Measurements from ENCODE around the gene CASZ1.

Gene CASZ1

DNA sequence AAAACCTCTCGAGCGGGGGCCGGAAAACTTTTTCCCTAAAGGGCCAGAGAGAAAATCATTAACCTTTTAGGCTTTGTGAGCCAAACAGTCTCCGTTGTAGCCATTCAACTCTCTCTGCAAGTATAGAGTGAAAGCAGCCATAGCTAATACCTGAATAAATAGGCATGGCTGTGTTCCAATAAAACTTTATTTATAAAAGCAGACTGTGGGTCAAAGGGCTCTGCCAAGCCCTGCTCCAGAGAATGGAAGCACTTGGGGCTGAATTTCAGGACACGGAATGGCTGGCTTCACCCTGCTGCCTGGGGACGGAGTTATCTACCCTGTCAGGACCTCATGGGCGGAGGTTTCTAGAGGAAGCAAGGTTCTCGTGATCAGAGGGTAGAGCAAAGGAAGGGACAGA lies 92.7 kb downstream of the CASZ1 start:
- Histone ChIP-seq H3K4me1 (ENCODE audit: insufficient read depth, low read length) (peaks cover 11% of the 10 kb centered on the region; the same call in 1 of the 2 replicates), H3K36me3 (ENCODE audit: insufficient read depth, low read length) (no peaks in the 10 kb centered on the region), H3K9ac (ENCODE audit: low read depth, low read length) (no peak overlapping the region), H3K9me3 (ENCODE audit: control insufficient read depth, insufficient read depth, low read length) (no peaks in the 10 kb centered on the region)

DNA sequence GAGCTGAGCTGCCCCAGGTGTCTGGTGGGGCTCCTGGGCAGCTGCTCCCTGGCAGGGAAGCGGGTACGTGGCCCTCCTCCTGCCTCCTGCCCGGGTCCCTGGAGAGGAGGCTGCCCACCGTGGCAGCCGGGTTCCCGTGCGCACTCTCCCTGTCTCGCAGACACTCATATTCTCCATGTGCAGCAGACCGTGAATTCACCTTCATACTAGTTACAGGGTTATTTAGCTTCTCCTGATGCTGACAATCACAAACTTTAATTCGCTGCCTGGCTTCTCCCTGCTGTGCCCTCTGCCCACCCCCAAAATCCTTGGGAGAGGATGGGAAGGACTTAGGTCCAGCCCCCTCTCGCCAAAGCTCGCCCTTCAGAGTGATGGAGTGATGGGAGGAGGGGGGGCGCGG lies 95.3 kb downstream of the CASZ1 start:
- no peaks in the 10 kb centered on the region for H3K36me3 ChIP-seq (ENCODE audit: insufficient read depth, low read length)
- no peaks in the 10 kb centered on the region for H3K9me3 ChIP-seq (ENCODE audit: control insufficient read depth, insufficient read depth, low read length)
- H3K9ac ChIP-seq (ENCODE audit: low read depth, low read length) = no peak overlapping the region
- peaks cover 17% of the 10 kb centered on the region; the same call in 1 of the 2 replicates for H3K4me1 ChIP-seq (ENCODE audit: insufficient read depth, low read length)

DNA sequence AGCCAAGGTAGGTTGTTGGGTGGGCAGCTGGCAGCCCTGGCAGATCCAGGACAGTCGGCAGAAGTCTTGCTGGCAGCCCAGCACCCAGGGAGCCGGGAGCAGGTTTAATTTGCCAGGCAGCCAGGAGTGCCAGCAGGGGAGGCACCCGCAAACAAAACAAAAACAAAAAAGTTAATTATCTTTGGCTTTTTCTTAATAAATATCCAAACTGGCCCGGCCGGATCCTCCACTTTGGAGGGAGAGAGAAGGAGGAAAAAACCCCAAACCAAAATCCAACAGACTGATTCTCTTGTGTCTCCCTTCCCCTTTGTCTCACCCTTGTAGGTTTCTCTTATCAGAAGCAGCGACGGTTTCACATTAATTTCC lies 97.0 kb downstream of the CASZ1 start:
- Histone ChIP-seq H3K4me1 (ENCODE audit: insufficient read depth, low read length) (peaks cover 17% of the 10 kb centered on the region; the same call in 1 of the 2 replicates), H3K36me3 (ENCODE audit: insufficient read depth, low read length) (no peaks in the 10 kb centered on the region), H3K9ac (ENCODE audit: low read depth, low read length) (no peak overlapping the region), H3K9me3 (ENCODE audit: control insufficient read depth, insufficient read depth, low read length) (no peaks in the 10 kb centered on the region)

DNA sequence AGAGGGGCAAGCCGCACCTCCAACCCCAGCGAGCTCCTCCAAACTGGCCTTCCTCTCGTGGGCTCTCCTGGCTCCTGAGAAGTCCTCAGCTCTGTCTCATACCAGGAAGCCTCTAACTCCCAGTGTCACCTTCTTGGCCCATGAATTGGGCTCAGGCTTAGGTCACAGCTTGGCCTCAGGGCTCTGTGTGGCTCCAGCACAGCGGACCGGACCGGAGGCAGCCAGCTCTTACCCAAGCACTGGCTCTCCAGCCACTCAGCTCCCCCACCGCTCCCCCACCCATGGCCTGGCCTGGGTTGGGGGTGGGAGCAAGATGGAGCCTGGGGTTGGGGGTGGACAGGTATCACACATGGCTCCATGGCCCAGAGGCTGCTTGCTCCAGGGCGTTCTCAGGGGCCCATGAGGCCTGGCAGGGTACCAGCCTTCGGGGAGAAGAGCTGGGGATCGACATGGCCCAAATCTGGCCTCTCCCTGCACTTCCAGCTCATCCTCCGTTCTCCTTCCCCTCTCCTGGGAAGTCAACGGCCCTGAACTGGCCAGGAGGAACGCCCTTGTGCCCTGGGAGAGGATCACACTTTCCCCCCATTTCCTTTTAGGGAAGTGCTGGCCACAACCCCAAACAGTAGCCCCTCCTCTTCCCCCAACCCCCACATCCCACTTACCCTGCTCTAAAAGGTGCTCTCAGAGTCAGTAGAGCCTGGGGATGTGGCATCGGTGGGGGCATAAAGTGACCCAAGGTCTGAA lies 97.5 kb downstream of the CASZ1 start:
- Histone ChIP-seq H3K36me3 (ENCODE audit: insufficient read depth, low read length) (no peaks in the 10 kb centered on the region), H3K9ac (ENCODE audit: low read depth, low read length) (no peak overlapping the region), H3K4me1 (ENCODE audit: insufficient read depth, low read length) (peaks cover 14% of the 10 kb centered on the region; the same call in 1 of the 2 replicates), H3K9me3 (ENCODE audit: control insufficient read depth, insufficient read depth, low read length) (no peaks in the 10 kb centered on the region)

DNA sequence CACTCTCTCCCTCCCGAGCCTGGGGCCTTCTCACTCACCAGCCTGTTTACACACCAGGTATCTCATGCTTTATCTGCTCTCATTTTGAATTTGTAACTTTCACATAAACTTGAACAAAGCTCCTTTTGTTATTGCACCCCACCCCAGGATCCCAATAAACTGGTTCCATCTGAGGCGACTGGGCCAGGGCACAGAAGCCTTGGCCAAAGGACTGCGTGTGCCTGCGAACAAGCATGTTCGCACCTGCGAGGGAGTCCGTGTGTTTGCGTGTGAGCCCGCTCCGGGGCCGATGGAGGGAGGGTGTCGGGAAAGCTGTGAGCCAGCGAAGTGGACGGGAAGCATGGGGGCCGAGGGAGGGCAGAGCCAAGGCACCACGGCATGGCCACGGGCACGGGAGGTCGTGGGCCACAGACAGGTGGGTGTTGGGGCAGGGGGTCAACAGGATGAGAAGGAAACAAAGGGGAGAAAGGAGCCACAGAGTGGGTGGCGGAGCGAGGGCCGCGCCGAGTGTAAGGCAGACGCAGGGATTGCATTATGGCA lies 98.8 kb downstream of the CASZ1 start:
- H3K9ac ChIP-seq (ENCODE audit: low read depth, low read length) = no peak overlapping the region
- H3K36me3 ChIP-seq (ENCODE audit: insufficient read depth, low read length) = no peaks in the 10 kb centered on the region
- H3K4me1 ChIP-seq (ENCODE audit: insufficient read depth, low read length) = peaks cover 11% of the 10 kb centered on the region; the same call in 1 of the 2 replicates
- H3K9me3 ChIP-seq (ENCODE audit: control insufficient read depth, insufficient read depth, low read length) = no peaks in the 10 kb centered on the region

DNA sequence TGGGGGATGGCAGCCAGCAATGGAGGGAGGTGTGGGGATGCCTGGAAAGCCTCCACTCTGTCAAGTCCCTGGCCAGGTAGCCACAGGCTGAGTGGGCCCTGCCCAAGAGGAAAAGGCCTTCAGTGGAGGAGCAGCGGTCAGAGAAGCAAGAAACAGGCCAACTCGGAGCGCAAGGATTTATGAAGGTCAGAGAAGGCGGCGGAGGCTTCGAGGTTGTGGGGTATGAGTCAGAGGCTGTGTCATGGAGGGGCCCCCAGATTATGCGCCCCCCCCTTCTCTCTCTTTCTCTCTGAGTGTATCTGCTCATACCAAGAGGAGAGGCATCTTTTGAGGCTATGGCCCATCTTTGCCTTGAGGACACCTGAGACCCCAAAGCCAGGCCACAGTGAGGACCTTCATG lies 99.5 kb downstream of the CASZ1 start:
- Histone ChIP-seq H3K9me3 (ENCODE audit: control insufficient read depth, insufficient read depth, low read length) (no peaks in the 10 kb centered on the region), H3K36me3 (ENCODE audit: insufficient read depth, low read length) (no peaks in the 10 kb centered on the region), H3K9ac (ENCODE audit: low read depth, low read length) (no peak overlapping the region), H3K4me1 (ENCODE audit: insufficient read depth, low read length) (peaks cover 11% of the 10 kb centered on the region; the same call in 1 of the 2 replicates)

DNA sequence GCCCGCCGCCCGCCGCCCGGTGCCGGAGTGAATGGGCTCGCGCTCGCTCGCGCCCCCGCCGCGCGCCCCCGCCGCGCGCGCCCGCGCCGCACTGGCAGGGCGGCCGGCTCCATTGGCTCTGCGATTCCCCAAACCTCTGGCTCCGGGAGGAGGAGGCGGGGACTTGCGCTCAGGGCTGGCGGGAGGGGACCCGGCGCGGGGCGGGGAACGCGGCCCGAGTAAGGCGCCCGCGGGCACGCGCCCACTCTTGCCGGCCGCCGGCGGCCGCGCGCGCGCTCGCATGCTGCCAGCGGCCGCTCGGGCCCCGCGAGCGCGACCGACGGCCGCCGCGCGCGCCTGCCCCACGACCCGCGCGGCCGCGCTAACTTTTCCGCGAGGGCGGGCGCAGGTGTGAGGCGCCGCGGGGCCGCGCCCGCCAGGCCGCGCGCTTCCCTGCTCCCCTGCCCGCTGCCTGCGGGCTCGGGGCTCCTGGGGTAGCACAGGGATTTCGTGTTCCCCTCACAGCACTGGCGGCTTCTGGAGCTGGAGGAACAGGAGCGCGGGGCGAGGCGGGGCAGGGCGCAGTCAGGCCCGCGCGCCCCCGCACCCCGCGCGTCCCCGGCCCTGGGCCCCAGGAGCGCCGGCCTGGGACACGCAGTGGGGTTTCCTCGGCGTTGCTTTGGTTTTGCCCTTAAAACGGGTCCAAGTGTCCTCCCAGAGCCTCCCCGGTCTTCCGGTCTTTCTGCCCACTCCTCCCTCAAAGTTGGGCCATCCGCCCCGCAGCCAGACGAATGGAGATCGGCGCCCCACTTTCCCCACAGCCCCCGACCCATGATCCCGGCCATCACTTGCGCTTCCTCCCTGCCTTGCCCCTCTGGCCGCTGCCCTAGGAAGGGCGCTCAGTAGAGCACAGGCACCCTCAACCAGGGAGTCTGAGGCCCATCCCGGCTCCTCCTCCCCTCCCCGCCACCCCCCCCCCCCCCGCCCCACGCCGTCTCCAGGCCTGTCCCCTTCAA lies 101.5 kb downstream of the CASZ1 start:
- no peaks in the 10 kb centered on the region for H3K9me3 ChIP-seq (ENCODE audit: control insufficient read depth, insufficient read depth, low read length)
- H3K9ac ChIP-seq (ENCODE audit: low read depth, low read length) = peak overlapping the region; percentile 56
- peaks cover 11% of the 10 kb centered on the region; the same call in 1 of the 2 replicates for H3K4me1 ChIP-seq (ENCODE audit: insufficient read depth, low read length)
- no peaks in the 10 kb centered on the region for H3K36me3 ChIP-seq (ENCODE audit: insufficient read depth, low read length)

DNA sequence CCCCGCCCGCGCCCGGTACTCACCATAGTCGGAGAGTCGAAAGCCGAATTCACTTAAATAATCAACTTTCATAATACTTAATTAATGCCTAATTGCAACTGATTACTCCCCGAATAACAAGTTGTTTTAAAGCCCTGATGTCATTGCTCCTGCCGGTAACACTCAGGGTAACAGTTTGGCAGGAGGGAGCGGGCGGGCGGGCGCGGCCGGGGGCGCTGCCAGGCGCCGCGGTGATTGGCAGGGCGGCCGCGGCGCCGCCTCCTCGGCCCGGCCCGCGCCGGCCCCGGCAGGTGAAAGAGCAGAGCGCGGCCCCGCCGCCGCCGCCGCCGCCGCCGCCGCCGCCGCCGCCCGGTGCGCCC lies 102.2 kb downstream of the CASZ1 start:
- H3K9me3 ChIP-seq (ENCODE audit: control insufficient read depth, insufficient read depth, low read length) = no peaks in the 10 kb centered on the region
- peaks cover 10% of the 10 kb centered on the region; the same call in 1 of the 2 replicates for H3K4me1 ChIP-seq (ENCODE audit: insufficient read depth, low read length)
- H3K36me3 ChIP-seq (ENCODE audit: insufficient read depth, low read length) = no peaks in the 10 kb centered on the region
- H3K9ac ChIP-seq (ENCODE audit: low read depth, low read length) = peak overlapping the region; percentile 69; the same call in 1 of the 2 replicates

DNA sequence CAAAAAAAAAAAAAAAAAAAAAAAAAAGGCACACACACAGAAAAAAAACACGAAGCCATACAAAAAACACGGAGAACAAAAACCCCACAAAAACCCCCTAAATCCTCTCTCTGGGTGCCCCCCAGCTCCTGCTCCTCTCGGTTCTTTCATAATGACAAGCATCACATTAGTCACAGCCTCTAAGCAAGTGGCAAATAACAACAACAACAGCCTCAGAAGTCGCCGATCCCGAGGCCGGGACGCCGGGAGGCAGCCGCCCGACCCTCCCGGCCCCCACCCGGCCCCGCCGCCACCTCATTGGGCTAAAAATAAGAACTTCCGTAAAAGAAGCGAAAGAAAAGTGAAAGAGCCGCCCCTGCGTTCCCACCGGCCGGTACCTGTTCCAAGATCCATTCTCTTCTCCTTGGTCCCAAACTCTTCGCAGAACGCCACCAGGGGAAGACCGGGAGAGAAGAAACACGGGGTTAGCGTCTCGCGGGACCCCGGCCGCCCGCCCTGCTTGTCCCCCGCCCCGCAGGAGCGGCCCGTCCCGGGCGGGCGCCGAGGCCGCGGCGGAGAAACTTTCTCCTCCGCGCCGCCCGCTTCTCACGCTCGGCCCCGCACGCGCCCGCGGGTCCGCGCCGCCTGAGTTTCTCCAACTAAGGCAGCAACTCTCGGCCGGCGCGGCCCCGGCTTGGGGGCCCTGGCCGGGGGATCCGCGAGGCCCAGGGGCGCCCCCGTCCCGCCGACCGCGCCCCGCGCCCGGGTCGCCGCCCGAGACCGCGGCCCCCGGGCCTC lies 102.8 kb downstream of the CASZ1 start:
- no peaks in the 10 kb centered on the region for H3K36me3 ChIP-seq (ENCODE audit: insufficient read depth, low read length)
- H3K9me3 ChIP-seq (ENCODE audit: control insufficient read depth, insufficient read depth, low read length) = no peaks in the 10 kb centered on the region
- H3K4me1 ChIP-seq (ENCODE audit: insufficient read depth, low read length) = peaks cover 6% of the 10 kb centered on the region; the same call in 1 of the 2 replicates
- H3K9ac ChIP-seq (ENCODE audit: low read depth, low read length) = peak overlapping the region; percentile 69; the same call in 1 of the 2 replicates

DNA sequence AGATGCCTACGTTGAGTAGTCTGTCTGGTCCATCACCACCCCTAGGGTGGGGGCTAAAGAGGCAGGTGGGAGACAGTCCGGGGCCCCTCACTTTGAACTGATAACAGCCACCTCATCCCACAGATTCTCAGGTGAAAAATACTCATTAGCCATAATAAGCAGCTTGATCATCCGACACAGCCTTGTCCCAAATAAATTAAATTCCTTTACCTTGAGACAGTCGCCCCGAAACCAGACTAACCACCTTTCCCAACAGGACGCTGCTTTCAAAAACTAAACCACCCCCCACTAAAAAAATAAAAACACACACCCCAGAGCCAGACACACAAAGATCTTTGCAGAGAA lies 103.3 kb downstream of the CASZ1 start:
- no peaks in the 10 kb centered on the region for H3K9me3 ChIP-seq (ENCODE audit: control insufficient read depth, insufficient read depth, low read length)
- H3K4me1 ChIP-seq (ENCODE audit: insufficient read depth, low read length) = 0 out of 2 replicates have a peak, but pooled peaks cover 4% of the 10 kb centered on the region
- H3K36me3 ChIP-seq (ENCODE audit: insufficient read depth, low read length) = no peaks in the 10 kb centered on the region
- H3K9ac ChIP-seq (ENCODE audit: low read depth, low read length) = peak overlapping the region; percentile 69; the same call in 1 of the 2 replicates

DNA sequence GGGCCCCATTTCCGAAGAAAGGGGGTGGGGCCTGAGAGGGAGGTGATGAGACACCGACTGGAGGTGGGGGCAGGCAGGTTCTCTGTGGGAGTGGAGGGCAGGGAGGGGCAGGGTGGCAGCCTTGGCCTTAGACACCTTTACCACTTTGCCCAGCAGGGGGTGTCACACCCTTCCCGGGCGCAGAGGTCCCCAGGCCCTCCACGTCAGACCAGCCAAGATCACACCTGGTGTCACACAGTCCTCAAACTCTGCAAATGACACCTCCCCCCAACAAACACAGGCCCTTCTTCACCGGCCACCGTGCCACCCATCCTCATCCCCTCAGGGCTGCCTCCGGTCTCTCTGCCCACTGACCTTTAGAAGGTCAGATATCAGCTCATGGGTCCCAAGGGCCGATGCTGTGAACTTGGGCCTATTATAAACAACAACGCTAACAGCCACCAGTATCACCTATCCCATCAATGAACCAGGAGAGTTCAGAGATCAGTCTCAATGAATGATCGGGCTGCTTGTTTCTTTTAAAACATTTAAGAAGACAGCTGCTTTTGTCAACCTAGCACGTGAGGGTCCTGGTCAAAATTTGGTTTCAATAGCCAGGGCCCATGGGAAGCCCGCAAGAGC lies 103.9 kb downstream of the CASZ1 start:
- 0 out of 2 replicates have a peak, but pooled peaks cover 4% of the 10 kb centered on the region for H3K4me1 ChIP-seq (ENCODE audit: insufficient read depth, low read length)
- H3K36me3 ChIP-seq (ENCODE audit: insufficient read depth, low read length) = no peaks in the 10 kb centered on the region
- H3K9me3 ChIP-seq (ENCODE audit: control insufficient read depth, insufficient read depth, low read length) = no peaks in the 10 kb centered on the region
- H3K9ac ChIP-seq (ENCODE audit: low read depth, low read length) = no peak overlapping the region

DNA sequence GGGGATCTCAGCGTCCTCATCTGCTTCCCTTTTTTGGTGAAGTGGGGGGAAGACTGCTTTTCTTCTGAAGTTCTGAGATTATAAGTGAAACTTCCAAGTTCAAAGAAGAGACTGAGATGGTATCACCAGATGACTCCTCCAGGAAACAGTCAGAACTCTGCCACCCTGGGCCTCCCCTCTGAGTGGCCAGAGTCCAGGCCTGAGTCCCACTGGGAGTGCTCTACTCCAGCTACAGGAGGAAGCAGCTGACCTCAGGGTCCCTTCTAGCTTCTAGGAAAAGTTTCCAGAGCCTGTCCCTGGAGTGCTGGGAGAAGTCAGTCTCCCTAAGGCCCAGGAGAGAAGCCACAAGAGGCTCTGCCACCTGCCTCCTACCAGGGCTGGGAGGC lies 104.7 kb downstream of the CASZ1 start:
- H3K9ac ChIP-seq (ENCODE audit: low read depth, low read length) = no peak overlapping the region
- no peaks in the 10 kb centered on the region for H3K9me3 ChIP-seq (ENCODE audit: control insufficient read depth, insufficient read depth, low read length)
- H3K4me1 ChIP-seq (ENCODE audit: insufficient read depth, low read length) = peaks cover 9% of the 10 kb centered on the region; the same call in 1 of the 2 replicates
- H3K36me3 ChIP-seq (ENCODE audit: insufficient read depth, low read length) = no peaks in the 10 kb centered on the region

DNA sequence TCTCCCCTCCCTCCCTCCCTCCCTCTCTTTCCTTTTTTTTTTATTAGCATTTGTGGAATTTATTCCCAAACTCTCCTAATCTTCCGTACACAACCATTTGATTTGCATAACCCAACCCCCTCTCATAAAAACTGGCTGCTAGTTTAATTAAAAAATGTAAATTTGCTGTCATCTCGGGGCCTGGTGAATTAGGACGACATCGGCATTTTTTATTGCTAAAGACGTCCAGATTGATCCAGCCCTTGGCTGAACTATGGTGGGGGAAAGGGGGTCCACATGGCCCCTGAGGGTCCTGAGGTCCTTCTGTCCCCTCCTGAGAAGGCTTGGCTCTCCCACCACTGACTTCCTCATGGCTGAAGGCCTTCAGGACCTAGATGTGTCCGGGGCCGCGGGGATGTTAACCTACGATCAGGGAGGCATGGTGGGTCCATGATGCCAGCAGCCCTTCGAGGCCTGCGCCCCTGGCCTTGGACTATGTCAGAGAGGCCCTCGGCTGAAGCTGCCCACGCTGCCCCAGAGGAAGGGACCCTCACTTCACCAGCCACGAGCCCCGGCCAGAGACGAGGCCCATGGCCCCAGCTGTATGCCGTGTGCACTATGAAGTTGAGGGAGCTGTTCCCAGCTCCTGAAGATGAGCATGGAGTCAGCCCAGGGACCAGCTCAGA lies 105.2 kb downstream of the CASZ1 start:
- Histone ChIP-seq H3K9me3 (ENCODE audit: control insufficient read depth, insufficient read depth, low read length) (no peaks in the 10 kb centered on the region), H3K9ac (ENCODE audit: low read depth, low read length) (no peak overlapping the region), H3K36me3 (ENCODE audit: insufficient read depth, low read length) (no peaks in the 10 kb centered on the region), H3K4me1 (ENCODE audit: insufficient read depth, low read length) (peaks cover 12% of the 10 kb centered on the region; the same call in 1 of the 2 replicates)
